Pancreas (tissue), 10 donors: ENCODE data around the gene KLF6. TPM values are rescaled to one million over a fixed set of nuclear protein-coding genes. Genes with fewer than 3 reads are reported as not detected.

ENCODE experiments used
- ATAC-seq, 4 donors: fragments of 200-7000 bp; cut with Tn5 transposase; one replicate each; pipeline versions ENCODE4 v1.8.0 to v1.9.1; 2020; ENCODE audit warnings: mild to moderate bottlenecking in 4 of 4, moderate library complexity in 4 of 4
- DNase-seq, 6 donors: peaks; one replicate each; pipeline ENCODE4 v3.0.0-alpha.2; 2020
- FAIRE-seq: peaks from 2 replicates; lab custom pipeline; 2012; peaks lifted over from hg19 to GRCh38; lab: Jason Lieb, UNC
- H3K27ac ChIP-seq, 4 donors: fragments of 200-600 bp; sonication (generic); 1 replicate in 3 of 4; 2 replicates in 1 of 4; pipeline versions ENCODE4 v1.5.0 to v1.8.0; 2020
- H3K27me3 ChIP-seq, 4 donors: fragments of 200-600 bp; one replicate each; pipeline ENCODE4 v1.8.0; 2021
- H3K36me3 ChIP-seq, 3 donors: fragments of 200-600 bp; sonication (generic) in 1 of 3; one replicate each; pipeline versions ENCODE4 v1.5.0 to v1.8.0; 2020 to 2021
- H3K4me1 ChIP-seq, 3 donors: fragments of 200-600 bp; one replicate each; pipeline ENCODE4 v1.8.0; 2021
- H3K4me3 ChIP-seq, 4 donors: fragments of 200-600 bp; sonication (generic) in 2 of 4; one replicate each; pipeline versions ENCODE4 v1.5.0 to v1.8.0; 2020 to 2021
- H3K9me3 ChIP-seq, 4 donors: fragments of 200-600 bp; one replicate each; pipeline ENCODE4 v1.8.0; 2021
- WGBS, 2 donors: extraction: QIAGEN DNeasy Blood & Tissue Kit; methylation state at CpG; one replicate each; pipeline ENCODE4 v1.1.7; 2013; 5-methylcytosine and 5-hydroxymethylcytosine counted together
- intact Hi-C, 3 donors: fragments of 100-400 bp; cut with DNase I; formaldehyde crosslinking; loops; one replicate each; pipeline versions ENCODE4 v1.11.1 to v1.14.2; 2022
- polyA plus RNA-seq, 2 donors: library from polyadenylated mRNA; stranded (reverse); fragments of 200-250 nt; gene quantifications; one replicate each; pipeline ENCODE4 v1.2.3, GENCODE V29; 2013
- total RNA-seq, 6 donors: library from RNA; stranded (reverse); fragmentation: NEBNext Ultra II Directional in 4 of 6; extraction: Animal tissue kit (Norgen Biotek cat#: 25700) in 4 of 6; gene quantifications; one replicate each; pipeline versions ENCODE4 v1.2.1 to v1.2.4, GENCODE V29; 2021 to 2023
- TF ChIP-seq, protein P1 (sequence below), 4 donors: fragments of 200-600 bp; sonication (generic) in 3 of 4; IDR thresholded peaks; one replicate each; pipeline versions ENCODE4 v1.5.0 to v1.8.0; 2021; ENCODE audit warnings: antibody characterized with exemption in 4 of 4
- donor health status: healthy with polysubstance abuse.
- donor health status: DM: no; HTN: no; CAD: no; lungs with moderate emphysema.
- donor health status: DM: no; HTN: no; CAD: no.
- donor health status: control.
- donor health status: control.
- donor health status: Bipolar disorder and iron deficiency.
- donor health status: DM: yes; HTN: yes; CAD: no.
- donor health status: DM: no; HTN: no; CAD: no.
- donor health status: DM: no; HTN: no; CAD: no.
- donor health status: DM: yes; HTN: yes; CAD: no.

Gene KLF6
- total and polyA plus RNA-seq, 8 donors: 29.0 to 157 (median 57.9) TPM

- Histone ChIP-seq H3K4me1 (peaks cover 7 to 11% (median 10%) of the 10 kb centered on the region in 3 donors), H3K9me3 (no peaks in the 10 kb centered on the region), H3K36me3 (no peaks in the 10 kb centered on the region), H3K27ac (peak overlapping the region in 2 of 4 donors; percentile 57 to 71), H3K4me3 (no peak overlapping the region), H3K27me3 (no peaks in the 10 kb centered on the region)
- intact Hi-C loops: no loop called here
- TF ChIP-seq, protein P1, sequence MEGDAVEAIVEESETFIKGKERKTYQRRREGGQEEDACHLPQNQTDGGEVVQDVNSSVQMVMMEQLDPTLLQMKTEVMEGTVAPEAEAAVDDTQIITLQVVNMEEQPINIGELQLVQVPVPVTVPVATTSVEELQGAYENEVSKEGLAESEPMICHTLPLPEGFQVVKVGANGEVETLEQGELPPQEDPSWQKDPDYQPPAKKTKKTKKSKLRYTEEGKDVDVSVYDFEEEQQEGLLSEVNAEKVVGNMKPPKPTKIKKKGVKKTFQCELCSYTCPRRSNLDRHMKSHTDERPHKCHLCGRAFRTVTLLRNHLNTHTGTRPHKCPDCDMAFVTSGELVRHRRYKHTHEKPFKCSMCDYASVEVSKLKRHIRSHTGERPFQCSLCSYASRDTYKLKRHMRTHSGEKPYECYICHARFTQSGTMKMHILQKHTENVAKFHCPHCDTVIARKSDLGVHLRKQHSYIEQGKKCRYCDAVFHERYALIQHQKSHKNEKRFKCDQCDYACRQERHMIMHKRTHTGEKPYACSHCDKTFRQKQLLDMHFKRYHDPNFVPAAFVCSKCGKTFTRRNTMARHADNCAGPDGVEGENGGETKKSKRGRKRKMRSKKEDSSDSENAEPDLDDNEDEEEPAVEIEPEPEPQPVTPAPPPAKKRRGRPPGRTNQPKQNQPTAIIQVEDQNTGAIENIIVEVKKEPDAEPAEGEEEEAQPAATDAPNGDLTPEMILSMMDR (IDR thresholded peaks at IDR 0.05): no peak
- 57 to 61% methylated on average over 11 of the region's 11 CpGs for whole genome bisulfite sequencing, 2 donors
- ATAC-seq (peak in 3 of 4 donors; percentile 19 to 49 (median 45)), DNase-seq (no peak), FAIRE-seq (no peak)
These were observed 34.8 kb downstream of the KLF6 start for GRCh38 chr10:3750006-3750816.

DNA sequence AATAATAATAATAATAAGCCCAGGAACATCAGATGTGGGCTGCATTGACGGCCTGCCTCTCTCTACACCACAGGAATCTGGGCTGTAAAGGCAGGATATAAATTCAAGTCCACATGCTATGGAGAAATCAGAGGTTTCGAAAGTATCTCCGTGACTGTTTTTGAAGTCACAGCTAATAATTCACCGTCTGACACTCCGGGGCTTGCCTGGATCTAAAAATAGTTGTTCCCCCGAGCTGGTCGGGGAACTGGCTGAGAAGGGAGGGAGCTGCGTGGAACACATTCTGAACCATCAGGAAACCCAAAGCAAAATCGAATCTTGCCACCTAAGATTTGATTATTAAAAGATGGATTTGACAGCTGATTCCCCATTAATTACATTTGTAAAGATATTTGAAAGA is 35.4 kb downstream of the KLF6 start:
- Histone ChIP-seq H3K36me3 (no peaks in the 10 kb centered on the region), H3K4me1 (peaks cover 7 to 11% (median 10%) of the 10 kb centered on the region in 3 donors), H3K27me3 (no peaks in the 10 kb centered on the region), H3K27ac (peak overlapping the region in 2 of 4 donors; percentile 57 to 71), H3K9me3 (no peaks in the 10 kb centered on the region), H3K4me3 (no peak overlapping the region)
- 43 to 44% methylated on average over 9 of the region's 9 CpGs for WGBS, 2 donors
- intact Hi-C loops: no loop called here
- ATAC-seq (peak in 3 of 4 donors; percentile 33 to 72 (median 66)), FAIRE-seq (no peak), DNase-seq (no peak)
- TF ChIP-seq, protein P1 (IDR thresholded peaks at IDR 0.05): no peak

DNA sequence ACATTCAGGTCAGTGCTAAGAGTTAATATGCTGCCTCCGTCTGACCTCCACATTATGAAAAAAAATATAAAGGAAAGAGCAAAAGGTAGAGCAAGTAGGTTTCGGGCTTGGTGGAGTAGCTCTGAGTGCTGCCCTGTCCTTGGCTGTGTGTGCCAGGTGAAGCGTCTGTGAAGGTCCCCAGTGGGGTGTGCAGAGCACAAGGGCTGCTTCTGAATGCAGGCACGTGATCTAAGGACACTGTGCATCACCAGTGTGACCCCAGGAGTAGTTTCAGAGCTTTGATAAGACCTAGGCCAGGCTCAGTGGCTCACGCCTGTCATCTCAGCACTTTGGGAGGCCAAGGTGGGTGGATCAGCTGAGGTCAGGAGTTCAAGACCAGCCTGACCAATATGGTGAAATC is 36.0 kb downstream of the KLF6 start:
- Histone ChIP-seq H3K4me1 (peaks cover 7 to 15% (median 10%) of the 10 kb centered on the region in 3 donors), H3K4me3 (no peak overlapping the region), H3K36me3 (no peaks in the 10 kb centered on the region), H3K9me3 (no peaks in the 10 kb centered on the region), H3K27ac (peak overlapping the region in 1 of 4 donors; percentile 71), H3K27me3 (no peaks in the 10 kb centered on the region)
- intact Hi-C loops: no loop called here
- FAIRE-seq (no peak), ATAC-seq (no peak), DNase-seq (no peak)
- TF ChIP-seq, protein P1 (IDR thresholded peaks at IDR 0.05): no peak
- 83 to 88% methylated on average over 5 of the region's 5 CpGs for WGBS, 2 donors

DNA sequence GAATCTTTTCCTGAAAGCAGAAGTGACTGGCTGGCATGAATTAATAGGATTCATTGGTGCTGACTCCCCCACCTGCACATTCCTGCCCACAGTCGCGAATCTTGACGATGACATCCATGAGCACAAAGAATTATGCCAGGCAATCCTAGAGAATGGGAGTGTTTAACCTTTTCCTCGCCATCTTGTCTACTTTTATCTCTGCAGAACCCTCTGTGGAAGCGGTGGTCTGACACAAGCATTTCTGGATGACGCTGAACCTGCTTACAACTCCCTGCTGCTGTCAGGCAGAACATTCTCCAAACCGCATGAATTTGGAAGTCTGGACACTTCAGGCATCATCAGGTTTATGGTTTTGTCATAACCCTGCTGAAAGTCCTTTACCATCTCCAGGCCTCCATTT is 36.5 kb downstream of the KLF6 start:
- ATAC-seq (peak in 2 of 4 donors; percentile 24 to 28), DNase-seq (no peak), FAIRE-seq (no peak)
- H3K4me3 ChIP-seq: no peak overlapping the region
- H3K9me3 ChIP-seq: no peaks in the 10 kb centered on the region
- intact Hi-C loops: no loop called here
- H3K27ac ChIP-seq: peak overlapping the region in 1 of 4 donors; percentile 71
- peaks cover 7 to 17% (median 10%) of the 10 kb centered on the region in 3 donors for H3K4me1 ChIP-seq
- H3K27me3 ChIP-seq: no peaks in the 10 kb centered on the region
- TF ChIP-seq, protein P1 (IDR thresholded peaks at IDR 0.05): no peak
- 57% methylated on average over 7 of the region's 7 CpGs for WGBS, 2 donors
- no peaks in the 10 kb centered on the region for H3K36me3 ChIP-seq

- ATAC-seq: peak; percentile 63 to 87 (median 78)
- Histone ChIP-seq H3K27ac (peak overlapping the region in 2 of 4 donors; percentile 26 to 48), H3K4me1 (peaks cover 7 to 17% (median 10%) of the 10 kb centered on the region in 3 donors), H3K4me3 (no peak overlapping the region), H3K36me3 (no peaks in the 10 kb centered on the region), H3K9me3 (no peaks in the 10 kb centered on the region), H3K27me3 (no peaks in the 10 kb centered on the region)
- DNase-seq: peak in 2 of 6 donors; percentile 23 to 32
- TF ChIP-seq, protein P1 (IDR thresholded peaks at IDR 0.05): no peak
- no peak for FAIRE-seq
- intact Hi-C loops: no loop called here
- WGBS, 2 donors: 12 to 14% methylated on average over 6 of the region's 6 CpGs
These were observed 37.0 kb downstream of the KLF6 start for GRCh38 chr10:3747984-3748383.
